Measurements from ENCODE around the gene NDUFA13. TPM values are rescaled to one million over a fixed set of nuclear protein-coding genes. Genes with fewer than 3 reads are reported as not detected.

The NDUFA13 gene
- total RNA-seq, 4 donors from 2014 or later: 21.1 to 100 (median 76.0) TPM

DNA sequence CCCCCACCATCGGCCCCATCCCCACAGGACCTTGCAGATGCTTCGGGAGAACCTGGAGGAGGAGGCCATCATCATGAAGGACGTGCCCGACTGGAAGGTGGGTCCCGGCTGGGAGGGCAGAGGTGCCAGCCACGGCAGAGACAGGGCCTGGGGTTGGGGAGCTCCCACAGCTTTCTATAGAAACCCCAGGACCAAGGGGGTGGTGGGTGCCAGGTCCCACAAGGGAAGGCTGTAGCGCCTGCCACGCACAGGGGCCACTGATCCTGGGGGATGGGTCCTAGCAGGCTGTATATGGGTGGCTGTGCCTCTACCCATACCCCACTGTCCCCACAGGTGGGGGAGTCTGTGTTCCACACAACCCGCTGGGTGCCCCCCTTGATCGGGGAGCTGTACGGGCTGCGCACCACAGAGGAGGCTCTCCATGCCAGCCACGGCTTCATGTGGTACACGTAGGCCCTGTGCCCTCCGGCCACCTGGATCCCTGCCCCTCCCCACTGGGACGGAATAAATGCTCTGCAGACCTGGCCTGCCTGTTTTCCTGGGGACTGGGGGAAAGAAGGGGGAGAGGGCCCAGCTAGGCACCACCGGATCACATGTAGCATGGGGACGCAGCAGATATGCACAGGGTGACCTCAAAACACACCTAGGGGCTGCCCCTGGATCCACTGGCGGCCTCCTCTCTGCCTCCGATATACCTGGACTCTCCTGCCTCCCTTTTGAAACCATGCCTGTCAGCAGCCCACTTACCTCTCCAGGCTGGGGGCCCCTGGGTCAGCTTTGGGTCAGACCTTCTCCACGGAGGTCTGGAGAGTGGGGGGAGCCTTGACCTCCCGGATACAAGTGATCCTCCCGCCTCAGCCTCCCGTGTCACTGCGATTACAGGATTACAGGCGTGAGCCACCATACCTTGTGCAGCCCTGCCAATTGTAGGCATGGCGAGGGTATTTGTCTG, 11.9 kb downstream of the NDUFA13 start:
- intact Hi-C loops (cut with DNase I; ENCODE audit: low total_unique reads): loop anchor here (5.0 kb wide), 1 partner anchor 1734 kb away; no protein-coding TSS in a partner anchor
- in situ Hi-C loops (cut with MboI; ENCODE audit: low pct_ligation_motif_present in 1 of 4, low pct_unique_long_range_greater_than_20kb in 1 of 4, low sequenced_read_pairs in 3 of 4): loop anchor here (10.0 to 25.0 kb wide), 4 partner anchors 109 to 759 kb away; partner anchors contain the start of genes GMIP (in 1 of the 4) and LPAR2 (in 1 of the 4)
- H3K9me3 ChIP-seq: no peaks in the 10 kb centered on the region
- no peak overlapping the region for H3K27ac ChIP-seq
- H3K4me1 ChIP-seq: peaks cover 0 to 8% (median 7%) of the 10 kb centered on the region in 4 donors
- peaks cover 0 to 8% (median 0%) of the 10 kb centered on the region in 4 donors for H3K36me3 ChIP-seq
- WGBS, 2 donors (ENCODE audit: low coverage in 1 of 2): 86% methylated on average over 26 of the region's 27 CpGs; no CpG with 5 or more reads in 1 of the 2 donors
- no peak overlapping the region for H3K4me3 ChIP-seq
- no peaks in the 10 kb centered on the region for H3K27me3 ChIP-seq
- TF ChIP-seq EP300 (IDR thresholded peaks at IDR 0.05; ENCODE audit: low read depth) (no peak), POLR2A (IDR thresholded peaks at IDR 0.05) (no peak), CTCF (IDR thresholded peaks at IDR 0.05) (no peak), POLR2AphosphoS5 (IDR thresholded peaks at IDR 0.05) (no peak)
- DNase-seq: no peak

- Histone ChIP-seq H3K27me3 (no peaks in the 10 kb centered on the region), H3K4me3 (no peak within 1 kb of the TSS), H3K9me3 (no peaks in the 10 kb centered on the region), H3K36me3 (peaks cover 0 to 8% (median 0%) of the 10 kb centered on the region in 4 donors), H3K27ac (no peak within 1 kb of the TSS), H3K4me1 (peaks cover 0 to 8% (median 7%) of the 10 kb centered on the region in 4 donors)
- in situ Hi-C loops (cut with MboI; ENCODE audit: low pct_ligation_motif_present in 1 of 4, low pct_unique_long_range_greater_than_20kb in 1 of 4, low sequenced_read_pairs in 3 of 4): loop anchor here (10.0 to 25.0 kb wide), 4 partner anchors 108 to 758 kb away; partner anchors contain the start of genes GMIP (in 1 of the 4) and LPAR2 (in 1 of the 4)
- WGBS, 2 donors (ENCODE audit: low coverage in 1 of 2): 80% methylated on average over 44 of the region's 50 CpGs; no CpG with 5 or more reads in 1 of the 2 donors
- no peak for DNase-seq
- intact Hi-C loops (cut with DNase I; ENCODE audit: low total_unique reads): loop anchor here (5.0 kb wide), 1 partner anchor 1733 kb away; no protein-coding TSS in a partner anchor
- no peak for TF ChIP-seq CTCF (IDR thresholded peaks at IDR 0.05)
- TF ChIP-seq POLR2A (IDR thresholded peaks at IDR 0.05): no peak
- no peak for TF ChIP-seq EP300 (IDR thresholded peaks at IDR 0.05; ENCODE audit: low read depth)
- no peak for TF ChIP-seq POLR2AphosphoS5 (IDR thresholded peaks at IDR 0.05)
Observed at GRCh38 chr19:19528721-19529490, 12.9 kb downstream of the NDUFA13 start, which contains the start of gene YJEFN3. YJEFN3 (plus strand) TSS chr19:19528911; CDS start chr19:19528933, 22 bp downstream.

- peaks cover 0 to 8% (median 7%) of the 10 kb centered on the region in 4 donors for H3K4me1 ChIP-seq
- intact Hi-C loops (cut with DNase I; ENCODE audit: low total_unique reads): loop anchor here (5.0 to 10.0 kb wide), 2 partner anchors 425 to 1732 kb away; no protein-coding TSS in a partner anchor
- DNase-seq: no peak
- no peak for TF ChIP-seq POLR2A (IDR thresholded peaks at IDR 0.05)
- no peak for TF ChIP-seq POLR2AphosphoS5 (IDR thresholded peaks at IDR 0.05)
- no peak for TF ChIP-seq CTCF (IDR thresholded peaks at IDR 0.05)
- TF ChIP-seq EP300 (IDR thresholded peaks at IDR 0.05; ENCODE audit: low read depth): no peak
- in situ Hi-C loops (cut with MboI; ENCODE audit: low pct_ligation_motif_present in 1 of 4, low pct_unique_long_range_greater_than_20kb in 1 of 4, low sequenced_read_pairs in 3 of 4): loop anchor here (5.0 to 25.0 kb wide), 6 partner anchors 107 to 757 kb away; partner anchors contain the start of genes GMIP (in 4 of the 4) and LPAR2 (in 1 of the 4)
- H3K36me3 ChIP-seq: peaks cover 0 to 8% (median 0%) of the 10 kb centered on the region in 4 donors
- no peaks in the 10 kb centered on the region for H3K9me3 ChIP-seq
- 80% methylated on average over 11 of the region's 11 CpGs; no CpG with 5 or more reads in 1 of the 2 donors for WGBS, 2 donors (ENCODE audit: low coverage in 1 of 2)
- H3K27ac ChIP-seq: no peak overlapping the region
- no peaks in the 10 kb centered on the region for H3K27me3 ChIP-seq
- H3K4me3 ChIP-seq: no peak overlapping the region
Observed at GRCh38 chr19:19529783-19530422, 13.9 kb downstream of the NDUFA13 start.
